Stimulated activated CD8-positive, alpha-beta memory T cell treated with anti-CD3 and anti-CD28 coated beads, Interleukin-15, amount 100 ng/mL, for 48 hours (primary cell): ENCODE results near the gene VEGFA.
A peak's percentile ranks its signal among the peaks of the same experiment; 100 is the strongest.

Source experiments
- DNase-seq, 2 donors: peaks; one replicate each; pipeline ENCODE4 v3.0.0-alpha.2; 2020; ENCODE audit warnings: low read depth in 2 of 2

Gene VEGFA

GRCh38 chr6:43771858-43772680 is 2.1 kb downstream of the VEGFA start:
- peak; percentile 62 to 66 for DNase-seq

DNA sequence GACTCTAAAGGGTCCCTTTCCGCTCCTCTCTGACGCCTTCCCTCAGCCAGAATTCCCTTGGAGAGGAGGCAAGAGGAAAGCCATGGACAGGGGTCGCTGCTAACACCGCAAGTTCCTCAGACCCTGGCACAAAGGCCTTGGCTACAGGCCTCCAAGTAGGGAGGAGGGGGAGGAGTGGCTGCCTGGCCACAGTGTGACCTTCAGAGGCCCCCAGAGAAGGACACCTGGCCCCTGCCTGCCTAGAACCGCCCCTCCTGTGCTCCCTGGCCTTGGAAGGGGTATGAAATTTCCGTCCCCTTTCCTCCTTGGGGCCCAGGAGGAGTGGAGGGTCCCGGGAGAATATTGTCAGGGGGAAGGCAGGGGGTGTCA is 2.7 kb downstream of the VEGFA start:
- DNase-seq = no peak

DNA sequence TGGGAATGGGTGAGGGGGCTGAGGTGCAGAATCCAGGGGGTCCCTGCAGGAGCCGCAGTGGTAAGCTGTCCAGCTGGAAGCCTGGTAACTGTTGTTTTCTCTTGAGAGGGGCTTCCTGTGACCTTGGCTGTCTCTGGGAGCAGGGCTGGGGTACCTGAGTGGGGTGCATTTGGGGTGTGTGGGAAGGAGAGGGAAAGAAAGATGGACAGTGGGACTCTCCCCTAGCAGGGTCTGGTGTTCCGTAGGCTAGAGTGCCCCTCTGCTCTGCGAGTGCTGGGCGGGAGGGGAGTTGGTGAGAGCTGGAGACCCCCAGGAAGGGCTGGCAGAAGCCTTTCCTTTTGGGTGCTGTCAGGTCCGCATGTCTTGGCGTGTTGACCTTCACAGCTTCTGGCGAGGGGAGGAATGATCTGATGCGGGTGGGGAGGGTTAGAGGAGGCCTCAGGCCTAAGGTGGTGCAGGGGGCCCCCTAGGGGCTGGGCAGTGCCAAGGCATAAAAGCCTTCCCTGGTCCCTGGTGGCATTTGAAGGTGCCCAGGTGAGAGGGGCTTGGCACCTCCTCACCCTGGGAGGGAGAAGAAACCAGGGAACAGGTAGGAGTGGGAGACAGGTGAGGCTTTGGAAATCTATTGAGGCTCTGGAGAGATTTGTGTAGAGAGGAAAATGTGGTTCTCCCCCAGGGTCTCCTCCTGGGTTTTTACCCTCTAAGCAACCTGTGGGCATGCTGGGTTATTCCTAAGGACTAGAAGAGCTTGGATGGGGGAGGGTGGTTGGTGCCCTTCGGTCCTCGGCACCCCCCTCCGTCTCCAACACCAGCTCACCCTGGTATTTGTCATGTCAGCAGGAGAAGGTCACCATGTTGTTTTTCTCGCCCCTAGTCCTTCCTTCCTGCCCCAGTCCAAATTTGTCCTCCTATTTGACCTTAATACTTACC is 3.3 kb downstream of the VEGFA start:
- DNase-seq = peak; percentile 38 to 42

DNA sequence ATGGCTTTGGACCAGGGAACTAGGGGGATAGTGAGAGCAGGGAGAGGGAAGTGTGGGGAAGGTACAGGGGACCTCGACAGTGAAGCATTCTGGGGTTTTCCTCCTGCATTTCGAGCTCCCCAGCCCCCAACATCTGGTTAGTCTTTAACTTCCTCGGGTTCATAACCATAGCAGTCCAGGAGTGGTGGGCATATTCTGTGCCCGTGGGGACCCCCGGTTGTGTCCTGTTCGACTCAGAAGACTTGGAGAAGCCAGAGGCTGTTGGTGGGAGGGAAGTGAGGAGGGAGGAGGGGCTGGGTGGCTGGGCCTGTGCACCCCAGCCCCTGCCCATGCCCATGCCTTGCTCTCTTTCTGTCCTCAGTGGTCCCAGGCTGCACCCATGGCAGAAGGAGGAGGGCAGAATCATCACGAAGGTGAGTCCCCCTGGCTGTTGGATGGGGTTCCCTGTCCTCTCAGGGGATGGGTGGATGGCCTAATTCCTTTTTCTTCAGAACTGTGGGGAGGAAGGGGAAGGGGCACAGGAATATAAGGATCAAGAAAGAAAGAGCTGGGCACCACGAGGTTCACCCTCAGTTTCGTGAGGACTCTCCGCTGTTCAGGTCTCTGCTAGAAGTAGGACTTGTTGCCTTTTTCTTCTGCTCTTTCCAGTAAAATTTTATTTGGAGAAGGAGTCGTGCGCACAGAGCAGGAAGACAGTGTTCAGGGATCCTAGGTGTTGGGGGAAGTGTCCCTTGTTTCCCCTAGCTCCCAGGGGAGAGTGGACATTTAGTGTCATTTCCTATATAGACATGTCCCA is 4.2 kb downstream of the VEGFA start:
- DNase-seq = no peak

DNA sequence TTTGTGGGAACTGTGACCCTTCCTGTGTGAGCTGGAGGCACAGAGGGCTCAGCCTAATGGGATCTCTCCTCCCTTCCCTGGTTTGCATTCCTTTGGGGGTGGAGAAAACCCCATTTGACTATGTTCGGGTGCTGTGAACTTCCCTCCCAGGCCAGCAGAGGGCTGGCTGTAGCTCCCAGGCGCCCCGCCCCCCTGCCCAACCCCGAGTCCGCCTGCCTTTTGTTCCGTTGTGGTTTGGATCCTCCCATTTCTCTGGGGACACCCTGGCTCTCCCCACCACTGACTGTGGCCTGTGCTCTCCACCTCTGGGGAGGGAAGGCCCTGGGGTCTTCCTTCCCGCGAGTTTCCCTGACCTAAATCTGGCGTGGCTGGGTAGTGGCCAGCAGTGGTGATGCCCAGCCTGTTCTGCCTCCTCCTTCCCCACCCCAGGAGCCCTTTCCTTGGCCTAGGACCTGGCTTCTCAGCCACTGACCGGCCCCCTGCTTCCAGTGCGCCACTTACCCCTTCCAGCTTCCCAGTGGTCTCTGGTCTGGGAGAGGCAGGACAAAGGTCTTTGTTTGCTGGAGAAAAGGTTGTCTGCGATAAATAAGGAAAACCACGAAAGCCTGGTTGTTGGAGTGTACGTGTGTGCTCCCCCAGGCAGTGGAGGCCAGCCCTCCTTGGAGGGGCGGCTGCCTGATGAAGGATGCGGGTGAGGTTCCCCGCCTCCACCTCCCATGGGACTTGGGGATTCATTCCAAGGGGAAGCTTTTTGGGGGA is 4.9 kb downstream of the VEGFA start:
- peak; percentile 38 to 46 for DNase-seq

GRCh38 chr6:43775535-43775885 is 5.5 kb downstream of the VEGFA start:
- no peak for DNase-seq

DNA sequence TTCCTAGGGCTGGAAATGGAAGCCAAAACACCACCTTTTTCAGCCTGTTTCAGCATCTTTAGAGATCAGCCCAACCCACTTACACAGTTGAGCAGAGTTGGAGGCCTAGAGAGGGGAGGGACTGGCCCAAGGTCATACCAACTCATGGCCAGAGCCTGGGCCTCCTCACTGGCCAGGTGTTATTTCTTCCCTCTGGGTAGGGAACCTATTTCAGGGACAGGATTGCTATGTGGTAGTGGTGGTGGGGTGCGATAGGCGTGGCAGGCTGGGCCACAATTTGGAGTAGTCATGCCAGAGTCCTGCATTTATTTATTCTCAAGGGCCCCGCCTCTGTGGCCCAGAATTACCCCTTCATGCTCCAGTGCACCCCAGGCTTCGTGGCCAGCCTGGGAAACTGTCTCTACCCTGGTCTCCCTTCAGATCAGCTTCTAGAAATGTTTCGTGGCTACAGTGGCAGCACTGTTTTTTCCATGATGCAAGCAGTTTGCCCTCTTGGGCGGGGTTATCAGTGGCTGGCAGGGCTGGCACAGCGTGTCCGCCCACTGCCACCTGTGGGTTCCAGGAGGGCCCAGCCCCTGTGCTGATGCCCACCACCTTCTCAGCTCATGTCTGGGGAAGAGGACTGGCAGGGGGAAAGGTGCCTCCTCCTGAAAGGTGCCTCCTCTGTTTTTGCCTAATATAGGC is 6.2 kb downstream of the VEGFA start:
- DNase-seq = no peak

DNA sequence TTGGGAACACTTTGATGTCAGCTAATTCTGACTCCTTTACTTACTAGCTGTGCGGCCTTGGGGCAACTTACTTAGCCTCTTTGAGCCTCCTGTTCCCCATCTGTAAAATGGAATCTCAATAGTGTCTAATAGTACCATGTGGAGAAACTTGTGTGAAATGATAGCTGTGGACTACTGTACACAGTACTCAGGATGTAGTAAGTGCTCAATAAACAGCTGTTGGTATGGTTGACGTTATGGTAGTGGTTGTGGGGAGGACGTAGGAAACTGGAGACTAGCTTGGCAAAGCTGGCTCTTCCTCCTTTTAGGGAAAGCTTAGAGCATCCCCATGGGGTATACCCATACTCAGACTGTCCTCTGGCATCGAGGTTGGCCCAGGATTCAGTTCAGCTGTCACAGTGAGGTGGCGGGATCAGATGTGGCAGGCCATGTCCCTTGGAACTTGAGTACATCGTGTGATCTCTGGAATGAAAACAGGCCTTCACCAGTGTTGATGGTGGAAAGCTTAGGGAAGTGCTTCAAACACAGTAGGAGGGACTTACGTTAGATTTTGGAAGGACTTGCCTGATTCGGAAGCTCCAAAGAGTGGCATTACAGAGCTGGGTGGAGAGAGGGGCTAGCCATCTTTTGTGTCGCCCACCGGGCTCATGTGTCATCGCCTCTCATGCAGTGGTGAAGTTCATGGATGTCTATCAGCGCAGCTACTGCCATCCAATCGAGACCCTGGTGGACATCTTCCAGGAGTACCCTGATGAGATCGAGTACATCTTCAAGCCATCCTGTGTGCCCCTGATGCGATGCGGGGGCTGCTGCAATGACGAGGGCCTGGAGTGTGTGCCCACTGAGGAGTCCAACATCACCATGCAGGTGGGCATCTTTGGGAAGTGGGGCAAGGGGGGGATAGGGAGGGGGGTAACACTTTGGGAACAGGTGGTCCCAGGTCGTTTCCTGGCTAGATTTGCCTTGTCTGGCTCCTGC is 7.1 kb downstream of the VEGFA start:
- no peak for DNase-seq

- DNase-seq = no peak
Measured at GRCh38 chr6:43778131-43778855, 8.3 kb downstream of the VEGFA start.

DNA sequence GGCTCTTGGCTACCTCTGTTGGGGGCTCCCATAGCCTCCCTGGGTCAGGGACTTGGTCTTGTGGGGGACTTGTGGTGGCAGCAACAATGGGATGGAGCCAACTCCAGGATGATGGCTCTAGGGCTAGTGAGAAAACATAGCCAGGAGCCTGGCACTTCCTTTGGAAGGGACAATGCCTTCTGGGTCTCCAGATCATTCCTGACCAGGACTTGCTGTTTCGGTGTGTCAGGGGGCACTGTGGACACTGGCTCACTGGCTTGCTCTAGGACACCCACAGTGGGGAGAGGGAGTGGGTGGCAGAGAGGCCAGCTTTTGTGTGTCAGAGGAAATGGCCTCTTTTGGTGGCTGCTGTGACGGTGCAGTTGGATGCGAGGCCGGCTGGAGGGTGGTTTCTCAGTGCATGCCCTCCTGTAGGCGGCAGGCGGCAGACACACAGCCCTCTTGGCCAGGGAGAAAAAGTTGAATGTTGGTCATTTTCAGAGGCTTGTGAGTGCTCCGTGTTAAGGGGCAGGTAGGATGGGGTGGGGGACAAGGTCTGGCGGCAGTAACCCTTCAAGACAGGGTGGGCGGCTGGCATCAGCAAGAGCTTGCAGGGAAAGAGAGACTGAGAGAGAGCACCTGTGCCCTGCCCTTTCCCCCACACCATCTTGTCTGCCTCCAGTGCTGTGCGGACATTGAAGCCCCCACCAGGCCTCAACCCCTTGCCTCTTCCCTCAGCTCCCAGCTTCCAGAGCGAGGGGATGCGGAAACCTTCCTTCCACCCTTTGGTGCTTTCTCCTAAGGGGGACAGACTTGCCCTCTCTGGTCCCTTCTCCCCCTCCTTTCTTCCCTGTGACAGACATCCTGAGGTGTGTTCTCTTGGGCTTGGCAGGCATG is 9.2 kb downstream of the VEGFA start:
- no peak for DNase-seq

- no peak for DNase-seq
Measured at GRCh38 chr6:43779852-43780236, 9.8 kb downstream of the VEGFA start.

GRCh38 chr6:43780293-43780692 is 10.3 kb downstream of the VEGFA start:
- no peak for DNase-seq

DNA sequence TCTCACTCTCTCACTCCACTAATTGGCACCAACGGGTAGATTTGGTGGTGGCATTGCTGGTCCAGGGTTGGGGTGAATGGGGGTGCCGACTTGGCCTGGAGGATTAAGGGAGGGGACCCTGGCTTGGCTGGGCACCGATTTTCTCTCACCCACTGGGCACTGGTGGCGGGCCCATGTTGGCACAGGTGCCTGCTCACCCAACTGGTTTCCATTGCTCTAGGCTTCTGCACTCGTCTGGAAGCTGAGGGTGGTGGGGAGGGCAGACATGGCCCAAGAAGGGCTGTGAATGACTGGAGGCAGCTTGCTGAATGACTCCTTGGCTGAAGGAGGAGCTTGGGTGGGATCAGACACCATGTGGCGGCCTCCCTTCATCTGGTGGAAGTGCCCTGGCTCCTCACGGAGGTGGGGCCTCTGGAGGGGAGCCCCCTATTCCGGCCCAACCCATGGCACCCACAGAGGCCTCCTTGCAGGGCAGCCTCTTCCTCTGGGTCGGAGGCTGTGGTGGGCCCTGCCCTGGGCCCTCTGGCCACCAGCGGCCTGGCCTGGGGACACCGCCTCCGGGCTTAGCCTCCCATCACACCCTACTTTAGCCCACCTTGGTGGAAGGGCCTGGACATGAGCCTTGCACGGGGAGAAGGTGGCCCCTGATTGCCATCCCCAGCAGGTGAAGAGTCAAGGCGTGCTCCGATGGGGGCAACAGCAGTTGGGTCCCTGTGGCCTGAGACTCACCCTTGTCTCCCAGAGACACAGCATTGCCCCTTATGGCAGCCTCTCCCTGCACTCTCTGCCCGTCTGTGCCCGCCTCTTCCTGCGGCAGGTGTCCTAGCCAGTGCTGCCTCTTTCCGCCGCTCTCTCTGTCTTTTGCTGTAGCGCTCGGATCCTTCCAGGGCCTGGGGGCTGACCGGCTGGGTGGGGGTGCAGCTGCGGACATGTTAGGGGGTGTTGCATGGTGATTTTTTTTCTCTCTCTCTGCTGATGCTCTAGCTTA is 11.2 kb downstream of the VEGFA start:
- DNase-seq = no peak

DNA sequence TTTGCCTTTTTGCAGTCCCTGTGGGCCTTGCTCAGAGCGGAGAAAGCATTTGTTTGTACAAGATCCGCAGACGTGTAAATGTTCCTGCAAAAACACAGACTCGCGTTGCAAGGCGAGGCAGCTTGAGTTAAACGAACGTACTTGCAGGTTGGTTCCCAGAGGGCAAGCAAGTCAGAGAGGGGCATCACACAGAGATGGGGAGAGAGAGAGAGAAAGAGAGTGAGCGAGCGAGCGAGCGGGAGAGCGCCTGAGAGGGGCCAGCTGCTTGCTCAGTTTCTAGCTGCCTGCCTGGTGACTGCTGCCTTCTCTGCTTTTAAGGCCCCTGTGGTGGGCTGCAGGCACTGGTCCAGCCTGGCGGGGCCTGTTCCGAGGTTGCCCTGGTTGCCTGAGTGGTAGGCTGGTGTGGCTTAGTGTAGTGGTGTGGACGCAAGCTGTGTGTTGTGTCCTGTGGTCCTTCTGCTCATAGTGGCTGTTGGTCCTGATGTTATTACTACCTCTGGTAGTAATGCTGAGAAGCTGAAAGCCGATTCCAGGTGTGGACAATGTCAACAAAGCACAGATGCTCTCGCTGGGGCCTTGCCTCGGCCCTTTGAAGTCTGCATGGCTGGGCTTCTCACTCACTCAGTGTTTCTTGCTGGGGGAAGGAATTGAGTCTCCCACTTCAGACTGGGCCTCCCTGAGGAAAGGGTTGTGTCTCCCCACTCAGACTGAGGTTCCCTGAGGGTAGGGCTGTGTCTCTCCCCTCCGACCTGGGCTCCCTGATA is 12.1 kb downstream of the VEGFA start:
- no peak for DNase-seq

DNA sequence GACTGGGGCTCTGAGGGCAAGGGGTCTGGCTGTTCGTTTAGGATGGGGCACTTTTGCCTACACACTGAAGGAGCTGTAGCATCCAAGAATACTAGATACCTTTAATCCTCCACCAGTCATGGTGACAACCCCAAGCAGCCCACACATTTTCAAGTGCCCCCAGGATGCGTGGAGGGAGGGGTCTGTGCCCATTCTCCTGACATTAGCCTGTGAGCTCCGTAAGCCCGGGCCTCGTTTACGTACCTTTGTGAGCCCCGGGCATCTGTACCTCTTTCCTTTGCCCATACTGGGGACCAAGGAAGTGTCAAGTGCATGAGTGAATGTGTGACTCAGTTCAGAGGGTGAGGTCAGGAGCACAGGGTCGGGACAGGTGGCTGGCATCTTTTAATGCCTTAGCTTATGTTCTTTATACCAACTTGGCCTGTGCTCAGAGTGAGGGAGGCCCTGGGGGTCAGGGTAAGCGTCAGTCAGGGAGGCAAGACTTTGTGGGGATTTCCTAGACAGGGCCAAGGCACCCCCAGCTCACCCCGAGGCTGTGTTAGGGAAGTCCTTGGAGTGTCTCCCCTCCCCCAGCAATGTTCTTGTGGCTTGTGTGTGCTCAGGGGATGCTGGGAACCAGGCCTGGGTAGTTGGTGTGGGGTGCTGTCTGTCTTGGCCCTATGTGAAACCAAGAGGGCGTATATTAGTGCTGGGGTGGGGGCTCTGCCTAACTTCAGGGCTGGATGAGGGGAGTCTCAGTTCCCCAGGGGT is 12.9 kb downstream of the VEGFA start:
- no peak for DNase-seq
